Mesendoderm (in vitro differentiated cells): ENCODE measurements around the gene SMIM32.

Source experiments
- DNase-seq: peaks from one replicate; pipeline ENCODE4 v3.0.0; 2013
- H2AK5ac ChIP-seq: 2 replicates; pipeline ENCODE4 v1.6.1; 2013; ENCODE audit warnings: low read length, inconsistent platforms
- H2BK120ac ChIP-seq: 2 replicates; pipeline ENCODE4 v1.6.1; 2013; ENCODE audit warnings: low read depth, mild to moderate bottlenecking, low read length, moderate library complexity, mixed read lengths
- H2BK15ac ChIP-seq: replicated peaks from 2 replicates; pipeline ENCODE4 v1.6.1; 2013; ENCODE audit warnings: low read depth, mild to moderate bottlenecking, moderate library complexity
- H2BK5ac ChIP-seq: 2 replicates; pipeline ENCODE4 v1.6.1; 2013; ENCODE audit warnings: low read length, inconsistent platforms
- H3K18ac ChIP-seq: 2 replicates; pipeline ENCODE4 v1.6.1; 2013; ENCODE audit warnings: mild to moderate bottlenecking, low read length, mixed read lengths
- H3K23ac ChIP-seq: one replicate; pipeline ENCODE4 v1.6.1; 2013; ENCODE audit warnings: low read length
- H3K27ac ChIP-seq: 2 replicates; pipeline ENCODE4 v1.5.1; 2013; ENCODE audit warnings: low read depth, mild to moderate bottlenecking, inconsistent platforms, low read length, moderate library complexity
- H3K27me3 ChIP-seq: 2 replicates; pipeline ENCODE4 v1.6.1; 2013; ENCODE audit warnings: low read length, control low read depth, mild to moderate bottlenecking, inconsistent platforms; ENCODE audit not compliant: insufficient read depth, poor library complexity
- H3K36me3 ChIP-seq: 2 replicates; pipeline ENCODE4 v1.6.1; 2013; ENCODE audit warnings: low read length, inconsistent platforms; ENCODE audit not compliant: control insufficient read depth, insufficient read depth
- H3K4ac ChIP-seq: one replicate; pipeline ENCODE4 v1.6.1; 2013; ENCODE audit warnings: low read depth, mild to moderate bottlenecking, low read length, moderate library complexity
- H3K4me1 ChIP-seq: 2 replicates; pipeline ENCODE4 v1.6.1; 2013; ENCODE audit warnings: low read depth, low read length, inconsistent platforms; ENCODE audit not compliant: control insufficient read depth
- H3K4me2 ChIP-seq: 2 replicates; pipeline ENCODE4 v1.6.1; 2013; ENCODE audit warnings: low read length
- H3K4me3 ChIP-seq: 2 replicates; pipeline ENCODE4 v1.5.1; 2013; ENCODE audit warnings: mild to moderate bottlenecking, low read length
- H3K56ac ChIP-seq: one replicate; pipeline ENCODE4 v1.6.1; 2013; ENCODE audit warnings: low read length
- H3K79me1 ChIP-seq: 2 replicates; pipeline ENCODE4 v1.6.1; 2013; ENCODE audit warnings: low read length, inconsistent platforms
- H3K79me2 ChIP-seq: 2 replicates; pipeline ENCODE4 v1.6.1; 2013; ENCODE audit warnings: mild to moderate bottlenecking, low read length; ENCODE audit not compliant: control insufficient read depth, insufficient read depth
- H3K9ac ChIP-seq: 2 replicates; pipeline ENCODE4 v1.6.1; 2013; ENCODE audit warnings: low read length, inconsistent platforms
- H4K5ac ChIP-seq: one replicate; pipeline ENCODE4 v1.6.1; 2013; ENCODE audit warnings: low read length
- H4K8ac ChIP-seq: one replicate; pipeline ENCODE4 v1.6.1; 2013; ENCODE audit warnings: low read depth, mild to moderate bottlenecking, control low read depth, low read length, moderate library complexity
- WGBS: extraction: QIAGEN DNeasy Blood & Tissue Kit; methylation state at CpG from one replicate; pipeline ENCODE4 v1.1.7; 2013; ENCODE audit warnings: low lambda C conversion rate, missing lambda C conversion rate; ENCODE audit not compliant: insufficient coverage; ENCODE audit errors: extremely low coverage; 5-methylcytosine and 5-hydroxymethylcytosine counted together

SMIM32 gene

GRCh38 chr5:136157514-136157913, 35.4 kb downstream of the SMIM32 start:
- Histone ChIP-seq H3K79me2 (peaks cover 8% of the 10 kb centered on the region), H3K4me3 (no peak overlapping the region), H2AK5ac (no peak overlapping the region), H2BK15ac (no peak overlapping the region), H3K56ac (no peak overlapping the region), H3K27me3 (no peaks in the 10 kb centered on the region), H3K4me1 (no peaks in the 10 kb centered on the region), H4K8ac (no peak overlapping the region), H2BK5ac (no peak overlapping the region), H3K4ac (no peak overlapping the region), H2BK120ac (no peak overlapping the region), H3K9ac (no peak overlapping the region), H3K36me3 (peaks cover 6% of the 10 kb centered on the region), H4K5ac (no peak overlapping the region), H3K4me2 (no peak overlapping the region), H3K18ac (no peak overlapping the region), H3K23ac (no peak overlapping the region), H3K79me1 (peaks cover 14% of the 10 kb centered on the region), H3K27ac (no peak overlapping the region)
- DNase-seq: no peak
- no CpG with 5 or more reads among the region's 5 CpGs for WGBS

GRCh38 chr5:136155761-136156160, 37.2 kb downstream of the SMIM32 start:
- no peak for DNase-seq
- Histone ChIP-seq H3K36me3 (peaks cover 5% of the 10 kb centered on the region), H3K79me1 (peaks cover 16% of the 10 kb centered on the region), H3K9ac (no peak overlapping the region), H3K79me2 (peaks cover 12% of the 10 kb centered on the region), H3K4me1 (no peaks in the 10 kb centered on the region), H2BK15ac (no peak overlapping the region), H4K5ac (no peak overlapping the region), H3K4me2 (no peak overlapping the region), H2BK5ac (no peak overlapping the region), H3K27ac (no peak overlapping the region), H4K8ac (no peak overlapping the region), H3K18ac (no peak overlapping the region), H3K56ac (no peak overlapping the region), H3K23ac (no peak overlapping the region), H2BK120ac (no peak overlapping the region), H3K4ac (no peak overlapping the region), H3K4me3 (no peak overlapping the region), H3K27me3 (no peaks in the 10 kb centered on the region), H2AK5ac (no peak overlapping the region)
- no CpG with 5 or more reads among the region's 1 CpG for WGBS

GRCh38 chr5:136155078-136155477, 37.9 kb downstream of the SMIM32 start:
- H3K4me3 ChIP-seq: no peak overlapping the region
- H3K36me3 ChIP-seq: peaks cover 4% of the 10 kb centered on the region
- no peak overlapping the region for H3K4ac ChIP-seq
- no CpG with 5 or more reads among the region's 2 CpGs for WGBS
- no peaks in the 10 kb centered on the region for H3K4me1 ChIP-seq
- peaks cover 10% of the 10 kb centered on the region for H3K79me2 ChIP-seq
- no peak overlapping the region for H3K23ac ChIP-seq
- no peak overlapping the region for H4K5ac ChIP-seq
- peaks cover 15% of the 10 kb centered on the region for H3K79me1 ChIP-seq
- H2BK120ac ChIP-seq: no peak overlapping the region
- H2BK15ac ChIP-seq: no peak overlapping the region
- H3K18ac ChIP-seq: no peak overlapping the region
- H3K27ac ChIP-seq: no peak overlapping the region
- DNase-seq: no peak
- no peak overlapping the region for H2BK5ac ChIP-seq
- no peak overlapping the region for H3K9ac ChIP-seq
- H3K56ac ChIP-seq: no peak overlapping the region
- no peak overlapping the region for H3K4me2 ChIP-seq
- H4K8ac ChIP-seq: no peak overlapping the region
- no peak overlapping the region for H2AK5ac ChIP-seq
- no peaks in the 10 kb centered on the region for H3K27me3 ChIP-seq

GRCh38 chr5:136153581-136154236, 39.3 kb downstream of the SMIM32 start:
- H2BK120ac ChIP-seq: no peak overlapping the region
- no peak overlapping the region for H4K5ac ChIP-seq
- H3K79me2 ChIP-seq: peaks cover 10% of the 10 kb centered on the region
- H3K4ac ChIP-seq: no peak overlapping the region
- H2AK5ac ChIP-seq: no peak overlapping the region
- H4K8ac ChIP-seq: no peak overlapping the region
- no peaks in the 10 kb centered on the region for H3K27me3 ChIP-seq
- no peak overlapping the region for H3K23ac ChIP-seq
- no peak overlapping the region for H3K9ac ChIP-seq
- H3K36me3 ChIP-seq: peaks cover 4% of the 10 kb centered on the region
- H2BK15ac ChIP-seq: no peak overlapping the region
- peaks cover 15% of the 10 kb centered on the region for H3K79me1 ChIP-seq
- H3K27ac ChIP-seq: no peak overlapping the region
- no peak overlapping the region for H3K4me3 ChIP-seq
- H3K4me1 ChIP-seq: no peaks in the 10 kb centered on the region
- H3K4me2 ChIP-seq: no peak overlapping the region
- DNase-seq: no peak
- WGBS: no CpG with 5 or more reads among the region's 11 CpGs
- peak overlapping the region; percentile 28 for H3K18ac ChIP-seq
- no peak overlapping the region for H3K56ac ChIP-seq
- no peak overlapping the region for H2BK5ac ChIP-seq

GRCh38 chr5:136149891-136150290, 43.1 kb downstream of the SMIM32 start:
- Histone ChIP-seq H2BK15ac (no peak overlapping the region), H3K4ac (no peak overlapping the region), H3K27me3 (no peaks in the 10 kb centered on the region), H3K23ac (no peak overlapping the region), H3K18ac (no peak overlapping the region), H2BK120ac (no peak overlapping the region), H2AK5ac (no peak overlapping the region), H3K4me3 (no peak overlapping the region), H3K4me2 (no peak overlapping the region), H3K4me1 (no peaks in the 10 kb centered on the region), H3K79me1 (peaks cover 7% of the 10 kb centered on the region), H3K79me2 (peaks cover 15% of the 10 kb centered on the region), H4K5ac (no peak overlapping the region), H3K56ac (no peak overlapping the region), H3K9ac (no peak overlapping the region), H4K8ac (no peak overlapping the region), H2BK5ac (no peak overlapping the region), H3K36me3 (peaks cover 2% of the 10 kb centered on the region), H3K27ac (no peak overlapping the region)
- no peak for DNase-seq
- WGBS: no CpG with 5 or more reads among the region's 1 CpG

GRCh38 chr5:136147632-136148031, 45.3 kb downstream of the SMIM32 start:
- DNase-seq: no peak

More at GRCh38 chr5:136147632-136148031, 45.3 kb downstream of the SMIM32 start:
- Histone ChIP-seq H2BK15ac (no peak overlapping the region), H3K4me2 (no peak overlapping the region), H3K4ac (no peak overlapping the region), H3K4me1 (no peaks in the 10 kb centered on the region), H4K8ac (no peak overlapping the region), H3K9ac (no peak overlapping the region), H3K79me1 (peaks cover 10% of the 10 kb centered on the region), H3K23ac (no peak overlapping the region), H4K5ac (no peak overlapping the region), H3K56ac (no peak overlapping the region), H2BK5ac (no peak overlapping the region), H3K79me2 (peaks cover 31% of the 10 kb centered on the region), H3K27ac (no peak overlapping the region), H2BK120ac (no peak overlapping the region), H3K4me3 (no peak overlapping the region), H3K27me3 (no peaks in the 10 kb centered on the region), H3K36me3 (no peaks in the 10 kb centered on the region), H3K18ac (no peak overlapping the region), H2AK5ac (no peak overlapping the region)
